Anterior cingulate cortex (tissue), 58 donors: Measurements from ENCODE around the gene RHOV.

Experiments used
- DNase-seq, 58 donors: peaks; one replicate each; lab custom pipeline; 2025; lab: John Stamatoyannopoulos, UW

Gene RHOV

GRCh38 chr15:40873694-40874561 lies at the start of gene RHOV:
Gene RHOV, minus strand, starts transcription at chr15:40874234. Its CDS starts 95 bp downstream, at chr15:40874139.
- DNase-seq: peak in 39 of 58 donors; percentile 2 to 73 (median 20)

GRCh38 chr15:40923551-40923950 lies 49.5 kb upstream of the RHOV start:
- DNase-seq: no peak

GRCh38 chr15:40922608-40923005 lies 48.6 kb upstream of the RHOV start:
- DNase-seq: no peak

- no peak for DNase-seq
Observed at GRCh38 chr15:40921949-40922607, 48.0 kb upstream of the RHOV start.

GRCh38 chr15:40918799-40919392 lies 44.9 kb upstream of the RHOV start:
- no peak for DNase-seq

- no peak for DNase-seq
Observed at GRCh38 chr15:40918146-40918798, 44.2 kb upstream of the RHOV start.

GRCh38 chr15:40917585-40917984 lies 43.6 kb upstream of the RHOV start:
- DNase-seq: no peak

- DNase-seq: no peak
Observed at GRCh38 chr15:40915679-40916078, 41.6 kb upstream of the RHOV start.

- DNase-seq: no peak
Observed at GRCh38 chr15:40915116-40915661, 41.2 kb upstream of the RHOV start.

GRCh38 chr15:40914486-40914885 lies 40.5 kb upstream of the RHOV start:
- DNase-seq: no peak

- no peak for DNase-seq
Observed at GRCh38 chr15:40914013-40914412, 40.0 kb upstream of the RHOV start.

GRCh38 chr15:40912478-40912877 lies 38.4 kb upstream of the RHOV start:
- DNase-seq: no peak

GRCh38 chr15:40911693-40912092 lies 37.7 kb upstream of the RHOV start:
- no peak for DNase-seq

- no peak for DNase-seq
Observed at GRCh38 chr15:40911141-40911540, 37.1 kb upstream of the RHOV start.

GRCh38 chr15:40909662-40910630 lies 35.9 kb upstream of the RHOV start:
- peak in 3 of 58 donors; percentile 3 to 39 (median 8) for DNase-seq

GRCh38 chr15:40908095-40908494 lies 34.1 kb upstream of the RHOV start:
- no peak for DNase-seq

- DNase-seq: peak in 37 of 58 donors; percentile 10 to 62 (median 35)
Observed at GRCh38 chr15:40906991-40907802, 33.2 kb upstream of the RHOV start.
